HFF-Myc (cell line): Measurements from ENCODE around the gene CHST3.

Experiments
- DNase-seq: peaks from one replicate; pipeline ENCODE4 v3.0.0-alpha.2; 2011; ENCODE audit warnings: low read depth; ENCODE audit errors: extremely low read depth
- H3K4me3 ChIP-seq: replicated peaks from 2 replicates; pipeline ENCODE4 v1.5.1; 2011; ENCODE audit warnings: low read depth, mild to moderate bottlenecking, control low read depth, low read length
- CTCF ChIP-seq: IDR thresholded peaks from 2 replicates; pipeline ENCODE4 v1.5.1; 2012; ENCODE audit warnings: mild to moderate bottlenecking, low read depth, low read length, control low read depth; ENCODE audit errors: missing control alignments

CHST3 gene

DNA sequence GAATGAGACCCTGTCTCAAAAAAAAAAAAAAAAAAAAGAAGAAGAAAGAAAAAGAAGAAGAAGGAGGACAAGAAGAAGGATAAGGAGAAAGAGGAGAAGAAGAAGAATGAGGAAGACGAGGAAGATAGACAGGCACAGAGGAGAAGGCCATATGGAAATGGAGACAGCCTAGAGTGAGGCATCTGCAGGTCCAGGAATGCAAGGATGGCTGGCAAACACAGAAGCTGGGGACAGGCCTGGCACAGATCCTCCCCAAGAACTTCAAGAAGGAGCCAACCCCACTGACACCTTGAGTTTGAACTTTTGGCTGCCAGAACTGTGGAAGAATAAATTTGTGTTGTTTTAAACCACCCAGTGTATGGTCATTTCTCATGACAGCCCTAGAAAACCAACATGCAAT, 85.3 kb downstream of the CHST3 start:
- TF ChIP-seq CTCF: no peak
- no peak for DNase-seq
- no peak overlapping the region for H3K4me3 ChIP-seq

GRCh38 chr10:72049969-72050781, 86.0 kb downstream of the CHST3 start:
- no peak for TF ChIP-seq CTCF
- DNase-seq: no peak
- H3K4me3 ChIP-seq: no peak overlapping the region

DNA sequence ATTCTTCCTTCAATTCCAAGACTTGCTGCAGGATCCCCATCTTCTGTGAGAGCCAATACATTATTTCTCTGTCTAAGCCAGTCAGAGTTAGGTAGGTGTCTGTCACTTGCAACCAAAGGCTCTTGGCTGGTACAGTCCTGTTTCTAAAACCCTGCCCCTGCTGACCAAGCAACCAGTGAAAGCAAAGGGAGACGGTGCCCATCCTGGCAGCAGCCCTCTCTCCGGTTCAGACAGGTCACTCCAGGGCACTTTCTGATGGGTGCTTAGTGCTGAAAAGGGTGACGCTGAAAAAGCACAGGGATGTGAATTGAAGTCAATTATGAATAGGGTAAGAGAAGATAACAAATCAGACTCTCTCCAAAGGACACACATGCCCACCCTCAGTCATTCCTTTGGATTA, 86.7 kb downstream of the CHST3 start:
- TF ChIP-seq CTCF: no peak
- no peak for DNase-seq
- H3K4me3 ChIP-seq: no peak overlapping the region

DNA sequence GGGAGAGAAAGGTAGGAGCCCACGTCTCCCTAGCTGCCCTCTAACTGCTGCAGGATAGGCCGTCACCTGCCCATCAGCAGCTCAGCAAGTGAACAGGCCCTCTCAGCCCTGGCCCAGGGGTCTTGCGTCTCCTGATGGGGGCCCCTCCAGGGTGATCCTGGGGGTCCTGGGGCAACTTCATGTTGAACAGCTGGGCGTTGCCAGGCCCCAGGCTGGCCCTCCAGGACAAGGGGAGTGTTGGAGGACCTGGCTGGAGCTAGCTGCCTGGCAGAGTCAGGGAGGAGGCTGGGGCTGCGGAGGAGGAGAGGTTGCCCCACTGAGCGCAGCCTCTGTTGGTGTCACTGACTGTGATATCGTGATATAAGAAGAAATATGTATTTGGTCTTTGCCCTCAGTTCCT, 89.5 kb downstream of the CHST3 start:
- no peak overlapping the region for H3K4me3 ChIP-seq
- TF ChIP-seq CTCF: no peak
- no peak for DNase-seq

DNA sequence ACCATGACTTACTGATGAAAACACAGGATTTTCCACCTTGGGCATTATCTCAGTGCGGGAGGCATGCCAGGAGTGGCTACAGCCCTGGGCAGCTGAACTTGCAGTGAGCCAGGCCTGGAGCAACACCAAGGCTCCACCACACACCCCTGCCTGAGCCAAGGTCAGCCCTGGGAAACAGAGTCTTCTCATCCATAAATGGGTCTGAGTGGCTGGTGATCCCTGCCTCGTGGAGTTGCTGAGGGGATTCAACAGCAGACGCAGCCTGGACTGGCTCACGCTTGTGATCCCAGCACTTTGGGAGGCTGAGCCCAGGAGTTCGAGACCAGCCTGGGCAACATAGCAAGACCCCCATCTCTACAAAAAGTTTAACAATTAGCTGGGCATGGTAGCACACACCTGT, 91.9 kb downstream of the CHST3 start:
- TF ChIP-seq CTCF: no peak
- DNase-seq: no peak
- no peak overlapping the region for H3K4me3 ChIP-seq

GRCh38 chr10:72056932-72057751, 92.9 kb downstream of the CHST3 start:
- DNase-seq: no peak
- no peak overlapping the region for H3K4me3 ChIP-seq
- TF ChIP-seq CTCF: no peak
